HG02588 (cell line): ENCODE results near the gene CCDC157.

Experiments used
- ATAC-seq: cut with Tn5 transposase; IDR thresholded peaks from one replicate; pipeline ENCODE4 v1.9.1; 2021; ENCODE audit warnings: mild to moderate bottlenecking, moderate library complexity; ENCODE audit not compliant: unreplicated experiment

The CCDC157 gene

DNA sequence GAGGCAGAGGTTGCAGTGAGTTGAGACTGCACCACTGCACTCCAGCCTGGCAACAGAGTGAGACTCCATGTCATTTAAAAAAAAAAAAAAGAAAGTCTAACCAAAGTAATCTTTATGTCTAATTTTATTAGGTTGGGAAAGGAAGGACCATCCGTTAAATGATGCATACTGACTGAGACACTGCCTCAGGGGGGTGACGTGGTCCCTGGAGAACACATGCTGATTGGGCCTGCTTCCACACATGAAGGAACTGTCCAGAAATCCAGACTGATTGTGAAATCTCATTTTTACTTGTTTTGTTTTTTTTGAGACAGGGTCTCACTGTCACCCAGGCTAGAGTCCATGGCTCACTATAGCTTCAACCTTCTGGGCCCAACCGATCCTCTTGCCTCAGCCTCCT, 5.6 kb upstream of the CCDC157 start:
- ATAC-seq = no peak

DNA sequence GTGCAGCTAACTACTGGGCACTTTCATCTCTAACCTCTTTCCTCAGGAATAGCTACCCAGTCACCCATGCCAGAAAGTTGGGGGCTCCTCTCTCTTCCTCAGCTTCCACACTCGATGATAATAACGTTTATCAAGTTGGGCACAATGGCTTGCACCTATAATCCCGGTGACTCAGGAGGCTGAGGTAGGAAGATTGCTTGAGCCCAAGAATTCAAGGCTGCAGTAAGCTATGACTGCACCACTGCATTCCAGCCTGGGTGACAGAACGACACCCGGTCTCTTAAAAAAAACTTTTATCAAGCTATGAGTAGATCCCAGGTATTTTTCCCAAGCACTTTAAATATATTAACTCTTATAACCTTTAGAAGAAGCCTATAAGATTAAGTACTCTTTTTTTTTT, 2.2 kb upstream of the CCDC157 start:
- no peak for ATAC-seq

DNA sequence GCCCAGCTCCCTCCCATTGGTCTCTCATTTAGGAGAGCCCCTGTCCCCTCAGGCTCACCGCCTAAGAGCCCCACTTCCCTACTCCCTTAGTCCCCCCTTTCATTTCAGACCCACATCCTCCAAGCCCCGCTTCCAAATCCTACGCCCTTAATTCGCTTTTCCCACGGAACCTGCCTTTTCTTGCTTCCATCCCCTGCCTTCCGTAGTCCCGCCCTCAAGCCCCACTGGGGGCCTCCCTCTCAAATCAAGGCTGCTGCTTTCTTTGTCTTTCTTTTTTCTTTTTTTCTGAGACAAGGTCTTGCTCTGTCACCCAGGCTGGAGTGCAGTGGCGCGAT, 396 bp downstream of the CCDC157 start:
- peak; percentile 3 for ATAC-seq

DNA sequence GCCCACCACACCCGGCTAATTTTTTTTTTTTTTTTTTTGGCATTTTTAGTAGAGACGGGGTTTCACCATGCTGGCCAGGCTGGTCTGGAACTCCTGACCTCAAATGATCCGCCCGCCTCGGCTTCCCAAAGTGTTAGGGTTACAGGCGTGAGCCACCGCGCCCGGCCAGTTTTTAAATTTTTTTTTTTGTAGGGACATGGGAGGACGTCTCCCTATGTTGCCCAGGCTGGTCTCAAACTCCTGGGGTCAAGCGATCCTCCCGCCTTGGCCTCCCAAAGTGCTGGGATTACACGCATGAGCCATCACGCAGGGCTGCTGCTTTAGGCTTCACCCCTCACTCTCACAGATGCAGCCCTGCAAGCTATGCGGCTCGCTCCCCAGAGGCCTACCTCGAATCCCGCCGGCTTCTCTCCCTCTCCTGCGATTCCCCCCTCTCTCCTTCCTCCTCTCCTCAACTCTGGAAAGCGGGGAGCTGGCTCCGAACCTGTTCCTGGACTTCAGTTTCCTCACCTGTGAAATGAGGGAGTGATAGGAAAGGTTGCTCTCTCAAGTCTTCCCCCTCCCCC, 926 bp downstream of the CCDC157 start:
- no peak for ATAC-seq

DNA sequence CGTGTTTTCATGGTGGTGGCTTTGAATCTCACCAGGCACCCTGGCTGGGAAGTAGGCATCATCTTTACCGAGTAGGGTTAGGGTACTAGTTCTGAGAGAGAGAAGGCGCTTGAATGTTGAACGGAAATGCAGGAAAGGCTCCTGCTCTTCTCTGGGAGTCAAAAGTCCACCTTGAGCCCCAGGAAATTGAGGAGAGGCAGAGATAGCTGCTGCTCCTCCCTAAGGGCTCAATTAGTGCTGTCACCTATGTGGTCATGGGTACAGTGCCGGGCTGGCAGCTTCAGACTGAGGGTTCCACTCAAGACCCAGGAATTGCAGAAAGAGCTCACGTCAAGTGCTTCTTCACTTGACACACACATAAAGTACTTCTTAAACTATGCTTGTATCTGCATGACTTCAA, 1.7 kb downstream of the CCDC157 start:
- no peak for ATAC-seq

DNA sequence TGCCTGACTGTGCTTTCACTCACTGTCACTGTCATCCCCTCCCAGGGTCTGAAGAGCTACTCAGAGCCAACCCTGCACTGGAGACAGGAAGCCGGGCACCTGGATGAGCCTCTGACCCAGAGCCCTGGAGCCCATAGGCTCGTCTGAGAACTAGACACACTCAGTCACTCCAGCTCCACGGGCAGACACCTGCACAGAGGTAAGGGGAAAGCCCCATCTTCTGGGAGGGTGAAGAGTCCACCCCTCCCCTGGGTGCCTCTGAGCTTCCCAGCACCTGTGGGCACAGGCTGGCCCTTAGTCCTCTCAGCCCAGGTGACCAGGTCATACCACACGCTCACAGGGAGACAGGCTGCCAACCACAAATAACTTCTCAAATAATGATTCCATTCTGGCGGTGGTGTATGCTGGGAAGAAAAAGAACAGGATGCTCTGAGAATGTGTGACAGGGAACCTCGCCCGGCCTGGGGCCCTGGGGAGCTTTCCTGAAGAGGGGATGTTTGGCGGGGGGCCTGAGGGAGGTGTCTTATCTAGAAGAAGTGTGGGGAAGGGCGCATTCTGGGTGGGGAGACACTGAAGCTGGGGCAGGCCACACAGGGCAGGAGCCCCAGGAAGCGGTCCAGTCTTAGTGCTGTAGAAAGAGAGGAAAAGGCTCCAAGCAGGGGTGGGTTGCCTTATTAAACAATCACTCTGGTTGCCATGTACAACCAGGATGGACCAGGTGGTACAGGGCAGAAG, 5.3 kb downstream of the CCDC157 start:
- ATAC-seq = no peak

DNA sequence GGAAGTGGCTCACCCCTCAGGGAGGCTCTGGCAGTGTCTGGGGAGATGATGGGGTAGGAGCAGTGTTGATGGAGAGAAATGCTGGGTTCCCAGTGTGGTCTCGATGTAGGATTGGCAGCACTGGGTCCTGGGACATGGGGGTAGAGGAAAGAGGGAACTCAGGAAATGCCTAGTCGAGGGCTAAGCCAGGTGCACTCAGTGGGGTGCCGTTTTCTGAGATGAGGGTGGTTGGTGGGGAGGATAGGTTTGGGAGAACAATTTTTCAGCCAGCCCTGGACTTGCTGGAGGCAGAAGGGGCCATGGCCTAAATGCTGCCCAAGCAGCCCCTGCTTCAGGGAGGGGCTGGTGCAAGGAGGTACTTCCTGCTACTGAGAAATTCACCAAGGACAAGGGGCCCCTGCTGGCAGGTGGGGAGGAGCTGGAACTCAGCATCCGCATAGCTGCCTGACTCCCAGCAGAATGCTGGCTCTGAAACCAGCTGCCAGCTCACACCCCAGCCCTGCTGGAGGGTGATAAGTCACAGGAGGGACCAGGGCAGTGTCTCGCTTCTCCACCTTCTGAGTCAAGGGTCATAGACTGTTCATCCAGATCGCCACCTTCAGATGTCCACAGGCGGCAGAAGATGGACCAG, 6.0 kb downstream of the CCDC157 start:
- ATAC-seq = no peak

DNA sequence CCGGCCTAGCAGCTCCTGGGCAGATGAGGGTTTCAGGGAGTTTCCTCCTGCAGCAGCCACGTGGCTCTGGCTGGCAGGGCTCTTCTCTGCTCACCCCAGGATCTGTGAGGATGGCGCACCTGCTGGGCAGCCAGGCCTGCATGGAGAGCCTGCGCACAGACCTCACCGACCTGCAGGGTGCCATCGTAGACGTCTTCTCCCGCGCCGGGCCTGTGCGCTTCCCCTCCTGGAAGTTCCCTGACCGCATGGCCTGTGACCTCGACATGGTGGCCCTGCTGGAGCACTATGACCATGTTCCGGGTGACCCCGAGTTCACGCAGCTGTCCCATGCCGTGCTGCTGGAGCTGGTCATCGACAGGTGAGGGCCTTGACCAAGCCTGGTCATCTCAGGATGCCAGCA, 9.1 kb downstream of the CCDC157 start:
- no peak for ATAC-seq

DNA sequence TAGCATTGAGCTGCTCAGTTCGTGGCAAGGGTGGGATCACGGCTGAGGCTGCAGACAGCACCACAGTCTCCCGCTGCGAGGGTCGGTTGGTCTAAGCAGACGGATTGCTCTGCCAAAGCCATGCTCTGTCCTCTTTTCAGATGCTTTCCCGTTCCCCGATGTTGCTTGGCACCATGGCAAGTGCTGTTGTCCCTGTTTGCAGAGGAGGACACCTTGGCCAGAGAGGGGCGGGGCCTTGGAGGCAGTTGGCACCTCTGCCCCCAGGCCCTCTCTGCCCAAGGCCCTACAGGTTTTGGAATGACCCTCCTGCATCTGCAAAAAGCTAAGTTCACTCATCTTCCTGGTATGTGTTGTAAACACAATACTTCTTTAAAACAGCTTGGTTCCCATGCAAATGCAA, 11.6 kb downstream of the CCDC157 start:
- ATAC-seq = no peak

DNA sequence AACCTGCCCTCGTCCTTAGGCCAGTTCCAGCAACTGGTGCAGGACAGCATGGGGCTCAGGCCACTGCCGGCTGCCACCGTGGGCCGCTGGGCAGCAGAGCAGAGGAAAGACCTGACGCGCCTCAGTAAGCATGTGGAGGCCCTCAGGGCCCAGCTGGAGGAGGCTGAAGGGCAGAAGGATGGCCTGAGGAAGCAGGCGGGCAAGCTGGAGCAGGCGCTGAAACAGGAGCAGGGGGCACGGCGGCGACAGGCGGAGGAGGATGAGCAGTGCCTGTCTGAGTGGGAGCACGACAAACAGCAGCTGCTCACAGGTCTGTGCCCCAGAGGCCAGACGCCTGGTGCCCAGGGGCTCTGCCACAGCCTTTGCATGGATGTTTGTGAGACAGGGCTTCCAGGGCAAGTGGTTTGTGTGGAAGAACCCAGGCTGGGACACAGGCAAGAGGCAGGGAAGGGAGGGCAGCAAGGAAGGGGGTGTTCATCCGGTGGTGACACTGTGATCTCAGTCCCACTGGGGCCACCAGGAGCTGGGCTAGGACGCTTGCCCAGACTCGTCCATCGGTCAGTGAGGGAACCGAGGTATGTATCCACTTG, 13.9 kb downstream of the CCDC157 start:
- no peak for ATAC-seq

DNA sequence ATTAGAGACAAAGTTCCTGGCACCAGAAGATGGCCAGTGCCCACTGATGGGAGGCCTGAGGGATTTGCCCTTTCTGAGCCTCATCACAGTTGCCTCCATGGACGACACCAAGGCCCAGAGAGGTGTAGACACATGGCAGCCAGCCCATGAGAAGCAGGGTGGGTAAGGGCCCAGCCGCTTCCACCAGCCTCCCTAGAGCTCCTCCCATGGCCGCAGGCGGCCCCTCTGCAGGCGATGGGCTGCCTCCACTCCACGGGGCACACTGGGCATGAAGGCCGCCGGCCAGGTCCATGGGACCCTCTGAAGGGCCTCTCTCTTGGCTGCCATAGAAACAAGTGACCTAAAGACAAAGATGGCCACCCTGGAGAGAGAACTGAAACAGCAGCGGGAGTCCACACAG, 14.5 kb downstream of the CCDC157 start:
- no peak for ATAC-seq

DNA sequence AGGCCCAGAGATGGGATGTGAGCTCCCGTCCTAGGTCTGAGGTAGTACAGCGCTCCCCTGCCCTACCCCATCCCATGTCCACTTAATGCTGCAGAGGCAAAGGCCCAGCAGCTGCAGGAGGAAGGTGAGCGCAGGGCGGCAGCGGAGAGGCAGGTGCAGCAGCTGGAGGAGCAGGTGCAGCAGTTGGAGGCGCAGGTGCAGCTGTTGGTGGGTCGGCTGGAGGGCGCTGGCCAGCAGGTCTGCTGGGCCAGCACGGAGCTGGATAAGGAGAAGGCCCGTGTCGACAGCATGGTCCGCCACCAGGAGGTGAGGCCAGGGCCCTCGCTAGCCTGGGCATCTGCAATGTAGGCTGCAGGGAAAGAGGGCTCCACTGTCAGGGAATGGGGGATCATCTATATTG, 15.2 kb downstream of the CCDC157 start:
- no peak for ATAC-seq

DNA sequence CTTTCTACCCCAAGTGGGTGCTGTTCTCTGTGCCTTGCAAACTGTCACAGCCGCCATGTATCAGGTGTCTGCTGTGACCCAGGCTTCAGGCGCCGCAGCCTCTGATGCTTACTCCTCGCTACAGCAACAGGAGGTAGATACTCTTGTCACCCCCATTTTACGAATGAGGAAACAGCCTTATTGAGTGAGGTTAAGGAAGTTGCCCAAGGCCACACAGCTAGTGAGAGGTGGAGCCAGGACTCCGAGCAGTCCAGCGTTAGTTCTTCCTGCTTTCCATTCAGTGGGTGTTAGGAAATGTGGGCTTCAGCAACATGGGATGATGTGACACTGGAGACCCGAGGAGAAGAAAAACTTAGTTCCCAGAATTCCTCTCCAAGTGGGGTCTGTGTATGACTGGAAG, 16.1 kb downstream of the CCDC157 start:
- ATAC-seq = no peak

DNA sequence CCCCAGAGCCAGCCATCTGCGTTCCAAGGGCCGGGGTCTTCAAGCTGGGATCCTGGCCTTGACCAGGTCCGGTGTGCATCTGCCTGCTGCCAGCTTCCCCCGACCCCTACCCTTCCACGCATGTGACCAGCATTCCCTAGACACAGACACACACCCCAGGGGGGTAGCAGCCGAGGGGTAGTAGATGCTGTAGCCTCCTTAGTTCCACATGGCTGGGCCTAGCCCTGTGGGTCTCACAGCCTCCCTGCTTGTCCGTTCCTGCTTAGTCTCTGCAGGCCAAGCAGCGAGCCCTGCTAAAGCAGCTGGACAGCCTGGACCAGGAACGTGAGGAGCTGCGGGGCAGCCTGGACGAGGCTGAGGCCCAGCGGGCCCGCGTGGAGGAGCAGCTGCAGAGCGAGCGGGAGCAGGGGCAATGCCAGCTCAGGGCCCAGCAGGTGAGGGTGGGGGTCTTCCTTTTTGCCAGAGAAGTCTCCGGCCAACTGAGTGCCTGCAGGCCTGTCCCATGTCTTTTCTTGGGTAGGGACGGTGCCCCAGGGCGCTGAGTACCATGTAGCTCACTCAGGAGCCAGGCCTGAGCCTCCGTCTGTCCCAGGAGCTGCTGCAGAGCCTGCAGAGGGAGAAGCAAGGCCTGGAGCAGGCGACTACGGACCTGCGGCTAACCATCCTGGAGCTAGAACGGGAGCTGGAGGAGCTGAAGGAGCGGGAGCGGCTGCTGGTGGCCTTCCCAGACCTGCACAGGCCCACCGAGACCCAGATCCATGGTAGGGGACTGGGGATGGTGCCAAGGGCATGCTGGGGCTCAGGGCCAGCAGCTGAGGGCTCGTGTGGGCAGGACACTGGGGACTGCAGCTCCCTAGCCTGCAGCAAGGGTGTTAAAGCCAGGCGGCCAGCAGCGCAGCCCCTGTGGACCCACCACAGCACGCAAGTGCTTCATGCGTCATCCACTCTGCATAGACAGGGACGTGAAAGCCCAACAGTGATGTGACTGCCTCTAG, 16.8 kb downstream of the CCDC157 start:
- ATAC-seq = no peak

DNA sequence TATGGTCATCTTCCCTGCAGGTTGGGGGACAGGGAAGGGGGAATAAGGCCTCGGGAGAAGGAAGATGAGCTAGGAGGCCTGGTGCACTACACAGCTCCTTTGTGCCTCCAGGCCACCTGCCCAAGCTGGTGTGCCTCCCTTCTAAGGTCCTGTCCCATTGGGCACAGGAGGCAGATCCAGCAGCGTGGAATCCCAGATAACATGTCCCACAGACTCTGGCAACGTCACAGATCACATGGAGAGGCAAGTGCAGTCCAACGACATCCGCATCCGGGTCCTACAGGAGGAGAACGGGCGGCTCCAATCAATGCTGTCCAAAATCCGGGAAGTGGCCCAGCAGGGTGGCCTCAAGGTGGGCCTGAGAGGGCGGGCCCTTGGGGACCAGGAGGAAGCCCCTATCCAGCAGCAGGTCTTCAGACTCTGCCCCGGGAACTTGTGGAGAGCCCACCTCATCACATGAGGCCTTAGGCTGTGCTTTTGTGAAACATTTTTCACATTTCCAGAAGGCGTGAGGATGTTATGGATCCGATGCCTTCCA, 18.6 kb downstream of the CCDC157 start:
- ATAC-seq = no peak

DNA sequence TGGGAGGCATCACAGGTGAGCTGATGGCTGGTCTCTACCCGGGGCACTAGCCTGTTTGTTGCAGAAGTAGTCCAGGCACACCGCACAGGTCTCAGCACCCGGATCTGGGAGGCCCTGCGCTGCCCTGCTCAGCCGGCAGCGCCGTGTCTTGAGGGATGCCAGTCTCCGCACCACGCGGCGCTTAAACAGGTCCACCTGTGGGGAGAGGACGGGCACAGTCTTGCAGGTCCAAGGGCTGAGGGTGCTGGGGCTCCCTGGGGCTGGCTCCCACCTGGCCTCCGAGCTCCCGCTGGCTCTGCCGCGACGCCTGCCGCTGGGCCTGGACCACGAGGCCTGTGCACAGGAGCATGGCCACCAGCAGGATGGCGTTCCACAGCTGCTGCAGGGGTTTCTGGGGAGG, 23.2 kb downstream of the CCDC157 start:
- ATAC-seq = no peak

DNA sequence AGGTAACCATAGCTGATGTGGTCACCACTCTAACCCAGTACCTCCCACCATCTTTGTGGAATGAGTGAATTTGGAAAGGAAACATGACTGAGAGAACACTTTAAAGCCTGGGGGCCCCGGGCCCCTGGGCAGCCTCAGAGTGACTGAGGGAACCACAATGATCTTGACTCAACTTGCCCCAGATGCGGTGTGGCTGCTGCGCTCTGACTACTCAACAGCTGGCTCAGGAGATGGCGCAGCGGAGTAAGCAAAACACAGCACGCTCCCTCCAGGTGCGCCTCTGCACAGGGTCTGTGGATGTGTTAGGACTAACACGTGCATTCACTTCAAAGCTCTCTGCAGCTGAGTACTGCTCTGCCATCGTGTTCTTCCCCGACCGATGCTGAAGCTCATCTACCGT, 24.5 kb downstream of the CCDC157 start:
- ATAC-seq = no peak

DNA sequence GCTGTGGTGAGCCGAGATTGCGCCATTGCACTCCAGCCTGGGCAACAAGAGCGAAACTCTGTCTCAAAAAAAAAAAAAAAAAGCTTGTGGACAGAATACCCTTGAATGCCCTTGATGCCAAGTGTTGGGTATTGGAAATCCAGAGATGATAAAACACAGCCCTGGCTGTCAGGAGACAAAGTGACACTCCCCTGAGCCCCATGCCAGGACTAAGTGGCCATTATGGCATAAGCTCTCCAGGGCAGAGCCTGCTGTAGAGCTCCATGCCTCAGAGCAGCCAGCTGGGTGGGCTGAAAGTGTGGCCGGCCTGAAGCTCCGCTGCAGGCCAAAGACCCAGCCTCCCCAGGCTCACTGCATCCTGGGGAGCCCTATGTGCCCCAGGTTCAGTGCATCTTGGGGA, 25.5 kb downstream of the CCDC157 start:
- no peak for ATAC-seq

DNA sequence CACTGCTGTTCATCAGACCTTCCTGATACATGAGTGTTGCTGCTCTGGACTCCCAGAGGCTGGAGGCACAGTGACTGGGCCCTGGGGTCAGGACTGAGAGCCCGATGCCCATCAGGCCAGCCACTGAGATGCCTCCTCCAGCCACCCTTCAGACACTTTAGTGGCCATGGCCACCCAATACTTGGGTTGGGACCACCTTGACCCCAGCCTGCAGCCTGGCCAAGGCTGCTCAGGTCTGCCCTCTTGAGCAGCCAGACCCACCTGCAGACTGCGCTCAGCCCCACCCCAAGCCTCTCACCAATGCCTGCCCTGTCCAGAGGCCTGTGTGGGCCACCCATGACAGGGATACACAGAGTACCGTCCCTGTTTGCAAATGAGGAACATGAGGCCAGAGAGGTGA, 26.3 kb downstream of the CCDC157 start:
- ATAC-seq = no peak

DNA sequence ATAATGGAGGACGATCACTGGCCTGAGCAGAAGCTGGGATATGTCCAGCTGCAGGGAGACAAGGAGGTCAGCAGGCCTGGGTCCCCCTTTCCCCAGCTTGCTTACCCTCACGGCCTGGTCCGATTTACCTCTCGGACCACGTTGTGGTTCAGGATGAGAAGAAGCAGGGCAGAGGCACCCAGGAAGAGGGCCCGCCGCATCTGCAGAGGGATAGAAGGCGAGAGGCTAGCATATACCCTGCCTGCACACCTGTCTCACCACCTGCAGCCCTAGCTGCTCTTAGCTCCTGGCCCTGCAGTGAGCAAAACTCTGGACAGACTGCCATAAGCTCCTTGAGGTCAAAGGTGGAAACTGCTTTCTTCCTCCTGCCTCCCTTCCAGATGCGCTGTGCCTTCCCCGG, 29.1 kb downstream of the CCDC157 start:
- ATAC-seq = no peak

DNA sequence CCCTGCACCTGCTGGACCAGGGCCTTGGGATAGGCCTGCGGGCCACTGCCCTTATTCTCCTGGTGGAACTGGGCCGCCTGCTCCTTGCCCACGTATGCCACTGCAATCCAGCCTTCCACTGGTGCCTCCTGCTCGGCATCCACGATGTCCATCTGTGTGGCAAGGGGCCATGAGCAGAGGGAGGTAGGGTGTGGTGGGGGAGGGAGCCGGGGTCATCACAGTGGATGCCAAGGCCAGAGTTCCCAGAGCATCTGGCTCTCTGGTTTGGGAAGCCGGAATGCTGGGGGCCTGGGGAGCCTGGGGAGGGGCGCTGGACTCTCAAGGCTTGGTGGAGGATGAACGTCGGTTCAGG, 29.8 kb downstream of the CCDC157 start:
- no peak for ATAC-seq
